ENCODE data around the gene SIGLECL1.

DNA sequence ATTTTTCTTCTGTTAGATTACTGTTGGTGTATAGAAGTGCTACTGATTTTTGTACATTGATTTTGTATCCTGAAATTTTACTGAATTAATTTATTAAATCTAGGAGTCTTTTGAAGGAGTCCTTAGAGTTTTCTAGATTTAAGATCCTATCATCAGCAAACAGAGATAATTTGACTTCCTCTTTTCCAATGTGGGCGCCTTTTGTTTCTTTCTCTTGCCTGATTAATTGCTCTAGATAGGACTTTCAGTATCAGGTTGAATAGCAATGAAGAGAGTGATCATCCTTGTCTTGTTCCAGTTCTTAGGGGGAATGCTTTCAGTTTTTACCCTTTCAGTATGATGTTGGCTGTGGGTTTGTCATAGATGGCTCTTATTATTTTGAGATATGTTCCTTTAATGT, 31.6 kb upstream of the SIGLECL1 start:
- TF ChIP-seq, protein P1, sequence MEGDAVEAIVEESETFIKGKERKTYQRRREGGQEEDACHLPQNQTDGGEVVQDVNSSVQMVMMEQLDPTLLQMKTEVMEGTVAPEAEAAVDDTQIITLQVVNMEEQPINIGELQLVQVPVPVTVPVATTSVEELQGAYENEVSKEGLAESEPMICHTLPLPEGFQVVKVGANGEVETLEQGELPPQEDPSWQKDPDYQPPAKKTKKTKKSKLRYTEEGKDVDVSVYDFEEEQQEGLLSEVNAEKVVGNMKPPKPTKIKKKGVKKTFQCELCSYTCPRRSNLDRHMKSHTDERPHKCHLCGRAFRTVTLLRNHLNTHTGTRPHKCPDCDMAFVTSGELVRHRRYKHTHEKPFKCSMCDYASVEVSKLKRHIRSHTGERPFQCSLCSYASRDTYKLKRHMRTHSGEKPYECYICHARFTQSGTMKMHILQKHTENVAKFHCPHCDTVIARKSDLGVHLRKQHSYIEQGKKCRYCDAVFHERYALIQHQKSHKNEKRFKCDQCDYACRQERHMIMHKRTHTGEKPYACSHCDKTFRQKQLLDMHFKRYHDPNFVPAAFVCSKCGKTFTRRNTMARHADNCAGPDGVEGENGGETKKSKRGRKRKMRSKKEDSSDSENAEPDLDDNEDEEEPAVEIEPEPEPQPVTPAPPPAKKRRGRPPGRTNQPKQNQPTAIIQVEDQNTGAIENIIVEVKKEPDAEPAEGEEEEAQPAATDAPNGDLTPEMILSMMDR (IDR thresholded peaks at IDR 0.05) = no peak
- no peak for TF ChIP-seq POLR2A (IDR thresholded peaks at IDR 0.05)

Measured in thyroid gland (tissue), 4 donors.